ENCODE results near the gene CMTM5.

The CMTM5 gene

GRCh38 chr14:23376482-23377197 is at the start of gene CMTM5:
TSS of gene CMTM5 (plus strand) at chr14:23377046. CDS start at chr14:23377252, 206 bp downstream.
- no peak for DNase-seq

- no peak for DNase-seq
Observed at GRCh38 chr14:23327947-23328744, 48.7 kb upstream of the CMTM5 start.

- DNase-seq: no peak
Observed at GRCh38 chr14:23335623-23336022, 41.2 kb upstream of the CMTM5 start.

- DNase-seq: no peak
Observed at GRCh38 chr14:23339506-23340268, 37.2 kb upstream of the CMTM5 start.

GRCh38 chr14:23344481-23344880 is 32.4 kb upstream of the CMTM5 start:
- DNase-seq: no peak

- DNase-seq: no peak
Observed at GRCh38 chr14:23345987-23346692, 30.7 kb upstream of the CMTM5 start.

- no peak for DNase-seq
Observed at GRCh38 chr14:23346693-23347405, 30.0 kb upstream of the CMTM5 start.

- no peak for DNase-seq
Observed at GRCh38 chr14:23347406-23348296, 29.2 kb upstream of the CMTM5 start.

GRCh38 chr14:23348297-23348655 is 28.6 kb upstream of the CMTM5 start:
- DNase-seq: no peak

- DNase-seq: no peak
Observed at GRCh38 chr14:23349156-23349845, 27.5 kb upstream of the CMTM5 start.

- DNase-seq: no peak
Observed at GRCh38 chr14:23351681-23352505, 25.0 kb upstream of the CMTM5 start.

- no peak for DNase-seq
Observed at GRCh38 chr14:23352506-23353432, 24.1 kb upstream of the CMTM5 start, which contains the start of gene SLC22A17. TSS of gene SLC22A17 (minus strand) at chr14:23352887.

GRCh38 chr14:23353433-23353780 is 23.4 kb upstream of the CMTM5 start:
- no peak for DNase-seq

GRCh38 chr14:23354990-23355389 is 21.9 kb upstream of the CMTM5 start:
- no peak for DNase-seq

GRCh38 chr14:23355871-23356435 is 20.9 kb upstream of the CMTM5 start:
- no peak for DNase-seq

GRCh38 chr14:23356662-23357061 is 20.2 kb upstream of the CMTM5 start:
- DNase-seq: no peak

GRCh38 chr14:23357261-23357660 is 19.6 kb upstream of the CMTM5 start:
- no peak for DNase-seq

- DNase-seq: no peak
Observed at GRCh38 chr14:23358042-23358441, 18.8 kb upstream of the CMTM5 start.

Measured in NCI-H187 treated with DMSO at 0.1 percent for 48 hours (cell line).